RWPE1 (cell line): ENCODE measurements around the gene CLCN4.

Source experiments
- CTCF ChIA-PET: fragments of 350-600 bp; sonication (Branson Sonifier 250); formaldehyde crosslinking; extraction: SDS; loops from one replicate; lab custom pipeline; 2021; lab: Yijun Ruan, JAX
- POLR2A ChIA-PET: fragments of 400-600 bp; formaldehyde crosslinking; extraction: SDS; loops from one replicate; lab custom pipeline; 2020; ENCODE audit warnings: antibody characterized with exemption; ENCODE audit not compliant: low non-redundant PET; lab: Yijun Ruan, JAX
- DNase-seq: peaks from one replicate; pipeline ENCODE4 v3.0.0; 2012; ENCODE audit warnings: low spot score
- H3K27ac ChIP-seq: fragments of 450-650 bp; 2 replicates; pipeline ENCODE4 v1.5.1; 2017
- CTCF ChIP-seq: fragments of 450-650 bp; conservative IDR thresholded peaks from 2 replicates; pipeline ENCODE4 v1.5.1; 2017; ENCODE audit warnings: low read depth, mild to moderate bottlenecking

Gene CLCN4

GRCh38 chrX:10230222-10230621 lies 73.4 kb downstream of the CLCN4 start:
- TF ChIP-seq CTCF: no peak
- ChIA-PET CTCF (no interaction called here), POLR2A (no interaction called here)
- DNase-seq: no peak
- no peak overlapping the region for H3K27ac ChIP-seq

- ChIA-PET CTCF (no interaction called here), POLR2A (no interaction called here)
- DNase-seq: no peak
- no peak overlapping the region for H3K27ac ChIP-seq
- no peak for TF ChIP-seq CTCF
Measured at GRCh38 chrX:10231461-10231860, 74.7 kb downstream of the CLCN4 start.

GRCh38 chrX:10233173-10233572 lies 76.4 kb downstream of the CLCN4 start:
- CTCF ChIA-PET: no interaction called here
- POLR2A ChIA-PET: no interaction called here
- DNase-seq: no peak
- TF ChIP-seq CTCF: no peak
- H3K27ac ChIP-seq: no peak overlapping the region

GRCh38 chrX:10233696-10234095 lies 76.9 kb downstream of the CLCN4 start:
- POLR2A ChIA-PET: no interaction called here
- H3K27ac ChIP-seq: no peak overlapping the region
- CTCF ChIA-PET: no interaction called here
- no peak for TF ChIP-seq CTCF
- no peak for DNase-seq

GRCh38 chrX:10235851-10236250 lies 79.1 kb downstream of the CLCN4 start:
- ChIA-PET CTCF (no interaction called here), POLR2A (no interaction called here)
- no peak overlapping the region for H3K27ac ChIP-seq
- no peak for TF ChIP-seq CTCF
- no peak for DNase-seq

- ChIA-PET CTCF (interaction anchor here (0.7 to 0.8 kb wide), 2 partner anchors 10 to 15 kb away, joined by 4 to 7 read pairs; no protein-coding TSS in a partner anchor), POLR2A (no interaction called here)
- no peak overlapping the region for H3K27ac ChIP-seq
- TF ChIP-seq CTCF: no peak
- DNase-seq: no peak
Measured at GRCh38 chrX:10237241-10237640, 80.5 kb downstream of the CLCN4 start.

- TF ChIP-seq CTCF: no peak
- CTCF ChIA-PET: no interaction called here
- POLR2A ChIA-PET: no interaction called here
- no peak for DNase-seq
- no peak overlapping the region for H3K27ac ChIP-seq
Measured at GRCh38 chrX:10239611-10240064, 82.9 kb downstream of the CLCN4 start.
